GM23338 (cell line): ENCODE data around the gene PITPNC1. TPM values are rescaled to one million over a fixed set of nuclear protein-coding genes. Genes with fewer than 3 reads are reported as not detected.
A peak's percentile ranks its signal among the peaks of the same experiment; 100 is the strongest.

Experiments used
- ATAC-seq: fragments of 200-7000 bp; cut with Tn5 transposase; 3 replicates; pipeline ENCODE4 v1.9.1; 2020
- DNase-seq: peaks from one replicate; pipeline ENCODE4 v3.0.0-alpha.2; 2015; ENCODE audit warnings: low spot score
- H2AFZ ChIP-seq: fragments of 200-600 bp; sonication (generic); 2 replicates; pipeline ENCODE4 v1.8.0; 2016; ENCODE audit warnings: antibody characterized with exemption, mild to moderate bottlenecking, moderate library complexity
- H3F3A ChIP-seq: fragments of 200-600 bp; sonication (generic); replicated peaks from 2 replicates; pipeline ENCODE4 v1.8.0; 2017; ENCODE audit warnings: antibody characterized with exemption, mixed run types, low read depth
- H3K27ac ChIP-seq: fragments of 200-600 bp; sonication (generic); 2 replicates; pipeline ENCODE4 v1.6.1; 2016; ENCODE audit warnings: low read depth
- H3K27me3 ChIP-seq: fragments of 200-600 bp; sonication (generic); 2 replicates; pipeline ENCODE4 v1.8.0; 2016; ENCODE audit warnings: mild to moderate bottlenecking, mixed run types, moderate library complexity; ENCODE audit not compliant: insufficient read depth
- H3K36me3 ChIP-seq: fragments of 200-600 bp; sonication (generic); 2 replicates; pipeline ENCODE4 v1.8.0; 2016; ENCODE audit warnings: mild to moderate bottlenecking; ENCODE audit not compliant: insufficient read depth
- H3K4me1 ChIP-seq: fragments of 200-600 bp; sonication (generic); 2 replicates; pipeline ENCODE4 v1.8.0; 2016; ENCODE audit warnings: mild to moderate bottlenecking, moderate library complexity; ENCODE audit not compliant: insufficient read depth
- H3K4me2 ChIP-seq: fragments of 200-600 bp; sonication (generic); 2 replicates; pipeline ENCODE4 v1.7.1; 2017; ENCODE audit warnings: mixed run types
- H3K4me3 ChIP-seq: fragments of 200-600 bp; sonication (generic); 2 replicates; pipeline ENCODE4 v1.6.1; 2016; ENCODE audit warnings: mixed run types
- H3K79me2 ChIP-seq: fragments of 200-600 bp; sonication (generic); replicated peaks from 2 replicates; pipeline ENCODE4 v1.8.0; 2017; ENCODE audit warnings: mild to moderate bottlenecking; ENCODE audit not compliant: insufficient read depth
- H3K9me2 ChIP-seq: fragments of 200-600 bp; sonication (generic); 2 replicates; pipeline ENCODE4 v1.8.0; 2017; ENCODE audit not compliant: insufficient read depth
- H4K20me1 ChIP-seq: fragments of 200-600 bp; sonication (generic); replicated peaks from 2 replicates; pipeline ENCODE4 v1.8.0; 2017; ENCODE audit warnings: mild to moderate bottlenecking; ENCODE audit not compliant: insufficient read depth
- H3K27ac Mint-ChIP-seq: 2 replicates; pipeline ENCODE4 v1.8.0; 2020; ENCODE audit warnings: inconsistent platforms, mild to moderate bottlenecking, moderate library complexity, mixed read lengths
- H3K27me3 Mint-ChIP-seq: 3 replicates; pipeline ENCODE4 v1.8.0; 2022; ENCODE audit warnings: low read depth, mild to moderate bottlenecking, moderate library complexity, mixed read lengths, inconsistent platforms; ENCODE audit not compliant: insufficient read depth, poor library complexity
- H3K36me3 Mint-ChIP-seq: 3 replicates; pipeline ENCODE4 v1.8.0; 2021; ENCODE audit warnings: low read depth, mild to moderate bottlenecking, inconsistent platforms, moderate library complexity, mixed read lengths
- H3K4me1 Mint-ChIP-seq: 3 replicates; pipeline ENCODE4 v1.8.0; 2020; ENCODE audit warnings: mild to moderate bottlenecking, inconsistent platforms, mixed read lengths
- H3K4me3 Mint-ChIP-seq: 3 replicates; pipeline ENCODE4 v1.8.0; 2021; ENCODE audit warnings: moderate library complexity, mild to moderate bottlenecking, inconsistent platforms, mixed read lengths
- H3K9me3 Mint-ChIP-seq: 3 replicates; pipeline ENCODE4 v1.8.0; 2020; ENCODE audit warnings: moderate library complexity, mild to moderate bottlenecking, inconsistent platforms, mixed read lengths
- CREB1 ChIP-seq: fragments of 250-450 bp; sonication (Bioruptor Pico); IDR thresholded peaks from 2 replicates; pipeline ENCODE4 v1.5.0; 2020; ENCODE audit warnings: low read depth, mild to moderate bottlenecking, moderate library complexity
- EZH2 ChIP-seq: fragments of 200-600 bp; sonication (generic); IDR thresholded peaks from one replicate; pipeline ENCODE4 v1.8.0; 2017; ENCODE audit warnings: antibody characterized with exemption, mild to moderate bottlenecking, low read depth; ENCODE audit not compliant: unreplicated experiment
- EZH2phosphoT487 ChIP-seq: fragments of 200-600 bp; sonication (generic); IDR thresholded peaks from one replicate; pipeline ENCODE4 v1.8.1; 2018; ENCODE audit warnings: antibody characterized with exemption; ENCODE audit not compliant: unreplicated experiment
- JUNB ChIP-seq: IDR thresholded peaks from one replicate; pipeline ENCODE4 v1.6.1; 2016; ENCODE audit warnings: antibody characterized with exemption; ENCODE audit not compliant: unreplicated experiment
- NANOG ChIP-seq: IDR thresholded peaks from 2 replicates; pipeline ENCODE4 v1.6.1; 2016; ENCODE audit warnings: antibody characterized with exemption, borderline replicate concordance
- POLR2AphosphoS5 ChIP-seq: IDR thresholded peaks from 2 replicates; pipeline ENCODE4 v1.6.1; 2016; ENCODE audit warnings: antibody characterized with exemption, low read depth
- STAT1 ChIP-seq: IDR thresholded peaks from one replicate; pipeline ENCODE4 v1.6.1; 2016; ENCODE audit warnings: antibody characterized with exemption; ENCODE audit not compliant: unreplicated experiment
- ZNF114 ChIP-seq: fragments of 250-450 bp; sonication (Bioruptor Pico); IDR thresholded peaks from 2 replicates; pipeline ENCODE4 v1.5.0; 2020; ENCODE audit warnings: mild to moderate bottlenecking, moderate library complexity
- ZNF331 ChIP-seq: fragments of 250-450 bp; sonication (Bioruptor Pico); IDR thresholded peaks from 2 replicates; pipeline ENCODE4 v1.5.0; 2020; ENCODE audit warnings: low read depth, mild to moderate bottlenecking, moderate library complexity
- polyA plus RNA-seq: library from polyadenylated mRNA; unstranded; fragments of >200 nt; fragmentation: Nextera tagmentation; extraction: Ambion mirVana; gene quantifications from 2 replicates; pipeline ENCODE4 v1.2.1, GENCODE V29; 2016
- total RNA-seq: library from RNA; depleted of rRNA; stranded (reverse); fragments of >200 nt; shearing (Covaris generic); gene quantifications from 2 replicates; pipeline ENCODE4 v1.2.3, GENCODE V29; 2014
- TF ChIP-seq, protein P1 (sequence below): IDR thresholded peaks from 2 replicates; pipeline ENCODE4 v1.6.1; 2016; ENCODE audit warnings: antibody characterized with exemption

Gene PITPNC1
- total and polyA plus RNA-seq, 2 experiments from 2014 or later, result 23.0 to 32.6 TPM

DNA sequence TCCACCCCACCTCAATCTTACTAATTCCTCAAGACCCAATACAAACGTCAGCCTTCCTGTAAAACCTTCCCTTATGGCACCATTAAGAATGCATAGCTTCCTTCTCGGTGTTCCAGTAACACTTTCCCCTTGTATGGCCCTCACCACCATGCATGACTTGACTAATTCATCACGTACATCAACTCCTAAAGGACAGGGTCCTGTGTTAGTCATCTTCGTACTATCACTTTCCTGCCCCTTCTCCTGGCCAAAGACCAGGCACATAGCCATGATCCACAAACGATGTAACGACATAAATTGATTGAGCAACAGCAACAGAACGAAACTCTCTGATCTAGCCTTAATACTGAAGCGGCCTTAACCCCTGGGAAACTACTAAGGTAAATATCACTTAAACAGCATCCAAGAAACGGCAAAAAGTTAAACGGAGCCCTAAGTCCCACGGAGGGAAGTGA lies 11.3 kb upstream of the PITPNC1 start (continued):
- no peak for TF ChIP-seq JUNB
- no peak for TF ChIP-seq ZNF331
- TF ChIP-seq NANOG, result no peak

DNA sequence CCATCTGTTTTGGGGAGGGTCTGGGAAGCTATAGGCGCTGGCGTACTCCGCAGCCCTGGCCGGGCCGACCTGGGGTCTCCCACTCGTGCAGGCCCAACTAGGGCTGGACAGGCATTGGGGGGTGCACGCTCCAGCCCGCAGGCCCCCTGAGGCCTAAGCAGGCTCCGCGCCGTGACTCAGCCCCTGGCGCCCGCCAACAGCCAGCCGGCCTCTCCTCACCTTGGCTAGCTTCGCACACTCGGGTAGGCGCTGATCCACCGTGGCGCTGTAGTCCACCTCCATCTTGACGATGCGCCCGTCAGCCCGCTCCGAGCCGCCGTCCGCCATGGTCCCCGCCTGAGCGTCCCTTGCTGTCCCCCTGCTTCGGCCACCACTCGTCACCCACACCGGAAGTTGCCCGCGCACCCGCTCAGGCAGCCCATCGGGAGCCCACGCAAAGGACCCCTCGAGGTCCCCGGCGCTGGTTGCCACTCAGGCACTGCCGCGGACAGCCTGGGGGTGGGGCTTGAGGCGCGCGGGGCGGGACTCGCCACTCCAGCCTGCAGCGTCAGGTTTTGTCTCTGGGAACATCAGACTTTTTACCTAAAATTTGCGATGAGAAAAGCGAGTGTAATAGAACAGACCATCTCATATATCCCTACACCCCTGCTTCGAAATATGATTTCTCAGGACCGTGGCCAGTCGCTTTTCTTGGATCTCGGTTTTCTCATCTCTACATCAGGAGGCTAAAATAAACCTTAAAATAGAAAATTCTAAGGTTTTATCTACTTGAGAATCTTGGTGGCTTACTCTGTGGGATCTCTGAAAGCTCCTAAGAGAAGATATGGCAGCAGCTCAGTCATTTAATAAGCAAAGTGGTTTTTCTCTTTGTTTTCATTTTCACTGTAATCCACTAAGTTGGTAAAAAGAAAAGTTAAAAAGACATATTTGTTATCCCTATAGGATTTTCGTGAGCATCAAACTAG lies 10.6 kb upstream of the PITPNC1 start, which contains the start of gene PSMD12:
Gene PSMD12, minus strand, starts transcription at position 385 of the 965 bp plus-strand sequence. Its CDS starts 58 bp downstream, at position 327.
- H3K27me3 ChIP-seq, result no peaks in the 10 kb centered on the region
- H4K20me1 ChIP-seq, result peaks cover 27% of the 10 kb centered on the region
- Mint-ChIP-seq H3K27me3 (peaks cover 8% of the 10 kb centered on the region), H3K27ac (peak within 1 kb of the TSS; percentile 96), H3K4me1 (peaks cover 8% of the 10 kb centered on the region), H3K36me3 (peaks cover 26% of the 10 kb centered on the region), H3K9me3 (no peaks in the 10 kb centered on the region), H3K4me3 (peak within 1 kb of the TSS; percentile 98)
- TF ChIP-seq NANOG (no peak), EZH2phosphoT487 (no peak), STAT1 (no peak), ZNF331 (no peak), EZH2 (no peak), CREB1 (CRISPR knock-in tag) (peak; percentile 65), POLR2AphosphoS5 (peak; percentile 94)
- TF ChIP-seq, protein P1, sequence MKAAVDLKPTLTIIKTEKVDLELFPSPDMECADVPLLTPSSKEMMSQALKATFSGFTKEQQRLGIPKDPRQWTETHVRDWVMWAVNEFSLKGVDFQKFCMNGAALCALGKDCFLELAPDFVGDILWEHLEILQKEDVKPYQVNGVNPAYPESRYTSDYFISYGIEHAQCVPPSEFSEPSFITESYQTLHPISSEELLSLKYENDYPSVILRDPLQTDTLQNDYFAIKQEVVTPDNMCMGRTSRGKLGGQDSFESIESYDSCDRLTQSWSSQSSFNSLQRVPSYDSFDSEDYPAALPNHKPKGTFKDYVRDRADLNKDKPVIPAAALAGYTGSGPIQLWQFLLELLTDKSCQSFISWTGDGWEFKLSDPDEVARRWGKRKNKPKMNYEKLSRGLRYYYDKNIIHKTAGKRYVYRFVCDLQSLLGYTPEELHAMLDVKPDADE, result peak; percentile 90
- H3K4me2 ChIP-seq, result peak within 1 kb of the TSS; percentile 100
- peak within 1 kb of the TSS; percentile 90 for H3K27ac ChIP-seq
- peak within 1 kb of the TSS; percentile 100 for H3K4me3 ChIP-seq
- peak; percentile 91 for DNase-seq
- ATAC-seq, result peak; percentile 98
- H3K4me1 ChIP-seq, result peaks cover 12% of the 10 kb centered on the region
- peak within 1 kb of the TSS; percentile 77 for H2AFZ ChIP-seq
- no peaks in the 10 kb centered on the region for H3K9me2 ChIP-seq
- H3K79me2 ChIP-seq, result peaks cover 48% of the 10 kb centered on the region
- no peaks in the 10 kb centered on the region; the same call in none of the 2 replicates for H3F3A ChIP-seq
- H3K36me3 ChIP-seq, result no peaks in the 10 kb centered on the region

DNA sequence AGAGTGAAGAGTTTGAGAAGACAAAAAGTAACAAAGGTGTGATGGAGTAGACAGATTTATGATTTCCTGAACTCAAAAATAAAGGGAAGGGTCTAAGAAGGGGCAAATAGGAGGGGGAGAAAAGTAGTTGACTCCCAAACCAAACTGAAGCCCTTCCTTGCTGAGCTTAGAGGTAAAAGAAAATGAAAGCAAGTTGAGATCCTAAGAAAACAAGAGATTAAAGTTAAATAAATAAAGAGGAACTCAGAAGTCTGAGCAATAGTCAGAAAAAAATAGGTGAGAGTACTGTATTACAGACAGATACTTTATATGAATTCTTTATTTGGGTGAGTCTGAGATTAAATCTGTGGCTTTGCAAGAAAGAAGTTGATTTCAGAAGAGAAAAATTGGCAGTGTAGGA lies 7.4 kb upstream of the PITPNC1 start:
- Mint-ChIP-seq H3K27ac (no peak overlapping the region), H3K27me3 (peaks cover 9% of the 10 kb centered on the region), H3K4me1 (peaks cover 6% of the 10 kb centered on the region; the same call in 2 of the 3 replicates), H3K4me3 (no peak overlapping the region), H3K9me3 (no peaks in the 10 kb centered on the region), H3K36me3 (peaks cover 5% of the 10 kb centered on the region)
- no peaks in the 10 kb centered on the region for H3K36me3 ChIP-seq
- H3K4me1 ChIP-seq, result peaks cover 9% of the 10 kb centered on the region
- no peaks in the 10 kb centered on the region for H3K27me3 ChIP-seq
- no peak for TF ChIP-seq EZH2
- no peak for TF ChIP-seq NANOG
- TF ChIP-seq ZNF114 (CRISPR knock-in tag), result no peak
- TF ChIP-seq EZH2phosphoT487, result no peak
- no peaks in the 10 kb centered on the region; the same call in none of the 2 replicates for H3F3A ChIP-seq
- H4K20me1 ChIP-seq, result peaks cover 5% of the 10 kb centered on the region
- no peak overlapping the region for H3K4me2 ChIP-seq
- no peak for ATAC-seq
- H3K4me3 ChIP-seq, result no peak overlapping the region
- peak overlapping the region; percentile 52; the same call in 1 of the 2 replicates for H2AFZ ChIP-seq
- H3K79me2 ChIP-seq, result peaks cover 17% of the 10 kb centered on the region
- H3K9me2 ChIP-seq, result no peaks in the 10 kb centered on the region
- no peak overlapping the region for H3K27ac ChIP-seq
- no peak for DNase-seq
